ENCODE results near the gene OR10A7.

The OR10A7 gene

GRCh38 chr12:55258303-55258702 lies 37.5 kb downstream of the OR10A7 start:
- no peak overlapping the region for H3K27ac ChIP-seq
- TF ChIP-seq CTCF (conservative IDR thresholded peaks at IDR 0.05) = no peak
